ENCODE data around the gene ABHD17C. TPM values are rescaled to one million over a fixed set of nuclear protein-coding genes. Genes with fewer than 3 reads are reported as not detected.

The ABHD17C gene
- total RNA-seq, 1 donor from 2014 or later = 17.9 TPM

DNA sequence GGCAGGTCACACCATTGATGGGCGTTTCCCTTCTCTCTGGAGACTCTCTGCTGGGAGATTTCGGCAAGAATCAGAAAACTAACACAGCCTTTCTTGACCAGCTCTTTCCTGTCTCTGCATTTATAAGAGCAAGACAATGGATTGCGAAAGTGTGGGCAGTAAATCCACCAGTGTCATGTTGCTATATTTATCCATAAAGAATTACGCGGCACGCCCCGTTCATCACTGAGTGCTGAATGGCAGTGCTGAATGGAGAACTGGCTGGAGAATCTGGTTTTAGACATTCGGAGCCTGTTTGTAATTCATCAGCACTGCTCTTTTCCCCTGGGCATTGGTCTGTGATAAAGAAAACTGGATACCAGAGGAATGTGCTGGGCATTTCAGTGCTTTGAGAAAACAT lies 82.0 kb downstream of the ABHD17C start:
- TF ChIP-seq, protein P1, sequence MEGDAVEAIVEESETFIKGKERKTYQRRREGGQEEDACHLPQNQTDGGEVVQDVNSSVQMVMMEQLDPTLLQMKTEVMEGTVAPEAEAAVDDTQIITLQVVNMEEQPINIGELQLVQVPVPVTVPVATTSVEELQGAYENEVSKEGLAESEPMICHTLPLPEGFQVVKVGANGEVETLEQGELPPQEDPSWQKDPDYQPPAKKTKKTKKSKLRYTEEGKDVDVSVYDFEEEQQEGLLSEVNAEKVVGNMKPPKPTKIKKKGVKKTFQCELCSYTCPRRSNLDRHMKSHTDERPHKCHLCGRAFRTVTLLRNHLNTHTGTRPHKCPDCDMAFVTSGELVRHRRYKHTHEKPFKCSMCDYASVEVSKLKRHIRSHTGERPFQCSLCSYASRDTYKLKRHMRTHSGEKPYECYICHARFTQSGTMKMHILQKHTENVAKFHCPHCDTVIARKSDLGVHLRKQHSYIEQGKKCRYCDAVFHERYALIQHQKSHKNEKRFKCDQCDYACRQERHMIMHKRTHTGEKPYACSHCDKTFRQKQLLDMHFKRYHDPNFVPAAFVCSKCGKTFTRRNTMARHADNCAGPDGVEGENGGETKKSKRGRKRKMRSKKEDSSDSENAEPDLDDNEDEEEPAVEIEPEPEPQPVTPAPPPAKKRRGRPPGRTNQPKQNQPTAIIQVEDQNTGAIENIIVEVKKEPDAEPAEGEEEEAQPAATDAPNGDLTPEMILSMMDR (IDR thresholded peaks at IDR 0.05; ENCODE audit: unreplicated experiment) = no peak
- Mint-ChIP-seq H3K27me3 (ENCODE audit: low read depth) (peaks cover 50% of the 10 kb centered on the region), H3K4me1 (peaks cover 19% of the 10 kb centered on the region), H3K27ac (no peak overlapping the region), H3K9me3 (no peaks in the 10 kb centered on the region), H3K36me3 (no peaks in the 10 kb centered on the region), H3K4me3 (no peak overlapping the region)
- no peak for DNase-seq (ENCODE audit: low spot score in 2 of 2, unreplicated experiment in 2 of 2)

DNA sequence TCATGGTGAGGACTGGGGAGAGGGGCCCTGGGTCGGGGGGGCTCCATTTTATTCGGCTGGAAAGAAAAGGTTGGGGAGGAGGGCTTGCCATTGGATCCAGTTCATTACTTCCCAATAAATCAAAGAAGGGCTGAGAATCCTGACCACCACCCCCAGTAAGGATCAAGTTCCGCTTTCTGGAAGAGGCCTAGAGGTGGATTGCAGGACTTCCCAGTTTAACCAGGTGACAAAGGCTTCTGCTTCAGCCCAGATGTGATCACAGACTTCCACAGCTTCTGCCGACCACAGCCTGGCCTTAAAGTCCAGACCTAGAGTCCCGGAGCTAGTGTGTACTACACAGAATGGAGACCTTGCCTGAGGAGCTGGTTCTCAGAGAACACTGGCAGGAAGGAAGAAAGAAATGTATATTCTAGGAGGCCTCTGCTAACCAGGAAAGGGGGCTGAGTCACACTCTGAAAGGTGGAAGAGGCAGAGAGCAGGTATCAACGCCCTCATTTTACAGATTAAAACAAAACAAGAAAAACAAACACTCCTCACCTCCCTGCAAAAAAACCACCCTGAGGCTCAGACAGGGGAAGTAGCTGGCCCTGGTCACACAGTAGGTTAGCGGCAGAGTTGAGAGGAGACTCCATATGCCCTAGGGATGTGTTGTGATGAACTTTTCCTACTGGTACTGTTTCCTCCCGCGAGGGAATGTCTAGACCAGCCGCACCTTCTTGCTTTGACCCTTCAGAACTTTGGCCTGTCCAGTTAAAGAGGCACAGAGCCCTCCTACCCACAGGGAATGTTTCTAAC lies 82.9 kb downstream of the ABHD17C start:
- H3K9me3 Mint-ChIP-seq = no peaks in the 10 kb centered on the region
- no peak overlapping the region for H3K27ac Mint-ChIP-seq
- H3K27me3 Mint-ChIP-seq (ENCODE audit: low read depth) = peaks cover 58% of the 10 kb centered on the region
- peaks cover 19% of the 10 kb centered on the region for H3K4me1 Mint-ChIP-seq
- H3K36me3 Mint-ChIP-seq = no peaks in the 10 kb centered on the region
- no peak overlapping the region for H3K4me3 Mint-ChIP-seq
- DNase-seq (ENCODE audit: low spot score in 2 of 2, unreplicated experiment in 2 of 2) = no peak
- TF ChIP-seq, protein P1 (IDR thresholded peaks at IDR 0.05; ENCODE audit: unreplicated experiment) = no peak

DNA sequence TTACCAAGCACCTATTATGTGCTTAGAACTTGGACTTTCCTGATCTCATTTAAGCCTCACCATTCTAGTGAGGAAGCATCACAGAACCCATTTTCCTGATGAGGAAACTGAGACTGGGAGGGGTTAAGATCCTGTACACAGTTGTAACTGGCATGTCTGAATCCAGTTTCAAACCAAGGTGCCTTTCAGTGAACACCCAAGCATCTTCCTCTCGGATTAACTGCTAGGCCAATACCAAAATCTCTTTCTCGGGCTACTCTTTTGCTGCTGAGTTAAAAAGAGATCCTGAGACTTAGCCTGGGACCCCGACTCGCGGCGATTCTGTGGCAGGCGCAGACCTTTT lies 83.5 kb downstream of the ABHD17C start:
- Mint-ChIP-seq H3K27ac (no peak overlapping the region), H3K27me3 (ENCODE audit: low read depth) (peaks cover 63% of the 10 kb centered on the region), H3K9me3 (no peaks in the 10 kb centered on the region), H3K4me3 (no peak overlapping the region), H3K4me1 (peaks cover 19% of the 10 kb centered on the region), H3K36me3 (no peaks in the 10 kb centered on the region)
- TF ChIP-seq, protein P1 (IDR thresholded peaks at IDR 0.05; ENCODE audit: unreplicated experiment) = no peak
- DNase-seq (ENCODE audit: low spot score in 2 of 2, unreplicated experiment in 2 of 2) = no peak

DNA sequence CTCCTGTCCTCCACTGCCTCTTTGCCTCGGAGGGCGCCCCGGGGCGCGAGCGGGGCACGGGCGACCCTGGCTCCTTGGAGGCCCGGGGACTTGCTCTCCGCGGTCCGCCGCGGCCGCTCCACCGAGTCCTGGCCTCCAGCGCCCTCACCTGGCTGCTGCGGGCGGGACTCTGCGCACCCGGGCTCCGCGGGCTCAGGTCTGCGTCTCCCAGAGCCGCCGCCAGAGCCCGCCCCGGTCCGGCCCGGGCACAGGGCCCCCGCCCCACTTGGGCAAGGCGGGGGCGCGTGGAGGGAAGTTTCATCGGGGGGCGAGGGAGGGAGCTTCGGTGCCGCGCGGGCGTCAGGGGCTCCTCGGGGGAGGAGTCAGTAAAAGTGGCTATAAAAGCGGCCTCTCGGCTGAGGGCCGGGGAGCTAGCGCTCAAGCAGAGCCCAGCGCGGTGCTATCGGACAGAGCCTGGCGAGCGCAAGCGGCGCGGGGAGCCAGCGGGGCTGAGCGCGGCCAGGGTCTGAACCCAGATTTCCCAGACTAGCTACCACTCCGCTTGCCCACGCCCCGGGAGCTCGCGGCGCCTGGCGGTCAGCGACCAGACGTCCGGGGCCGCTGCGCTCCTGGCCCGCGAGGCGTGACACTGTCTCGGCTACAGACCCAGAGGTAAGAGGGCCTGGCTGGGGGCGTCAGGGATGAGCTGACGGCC lies 84.0 kb downstream of the ABHD17C start, which contains the start of gene CEMIP:
CEMIP (plus strand) TSS at position 407 of the 694 bp plus-strand sequence. CDS start 94,510 bp downstream, outside the sequence.
- TF ChIP-seq, protein P1 (IDR thresholded peaks at IDR 0.05; ENCODE audit: unreplicated experiment) = peak; percentile 75
- DNase-seq (ENCODE audit: low spot score in 2 of 2, unreplicated experiment in 2 of 2) = peak; percentile 71 to 91
- peaks cover 66% of the 10 kb centered on the region for H3K27me3 Mint-ChIP-seq (ENCODE audit: low read depth)
- H3K4me3 Mint-ChIP-seq = peak within 1 kb of the TSS; percentile 69
- H3K36me3 Mint-ChIP-seq = no peaks in the 10 kb centered on the region
- peaks cover 16% of the 10 kb centered on the region for H3K4me1 Mint-ChIP-seq
- no peaks in the 10 kb centered on the region for H3K9me3 Mint-ChIP-seq
- H3K27ac Mint-ChIP-seq = no peak within 1 kb of the TSS

DNA sequence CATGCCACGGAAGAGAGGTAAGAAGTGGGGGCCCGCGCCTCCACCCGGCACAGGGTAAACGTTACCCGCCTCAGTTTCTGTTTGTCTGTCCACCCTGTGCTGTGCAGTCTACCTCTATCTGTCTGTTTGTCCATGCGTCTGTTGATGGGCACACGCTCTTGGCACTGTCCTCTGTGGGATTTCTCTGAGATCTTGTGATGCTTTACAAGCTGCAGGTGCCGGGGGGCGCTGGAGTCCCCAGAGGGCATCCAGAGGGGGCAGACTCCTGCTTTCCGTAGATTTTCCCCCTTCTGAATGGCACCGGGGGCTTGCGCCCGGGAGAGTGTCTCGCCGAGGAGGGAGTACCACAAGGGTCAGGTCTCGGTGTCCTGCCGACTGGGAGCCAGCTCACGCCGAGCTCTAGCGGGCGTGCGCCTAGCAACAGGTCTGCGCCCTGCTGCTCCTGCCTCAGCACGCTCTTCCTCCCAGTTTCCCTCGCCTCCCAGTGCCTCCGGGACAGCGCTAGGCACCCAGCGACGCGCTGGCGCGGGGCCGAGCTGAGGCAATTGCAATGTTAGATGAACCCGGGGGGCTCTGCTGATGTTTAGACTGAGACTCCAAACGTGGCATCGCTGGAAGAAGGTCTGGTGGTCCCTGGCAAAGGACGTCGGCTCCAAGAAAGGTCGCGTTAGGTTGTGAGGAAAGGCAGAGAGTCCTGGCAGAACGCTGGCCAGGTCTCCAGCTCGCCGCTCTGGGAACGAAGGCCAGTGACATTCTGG lies 84.7 kb downstream of the ABHD17C start:
- TF ChIP-seq, protein P1 (IDR thresholded peaks at IDR 0.05; ENCODE audit: unreplicated experiment) = no peak
- no peak for DNase-seq (ENCODE audit: low spot score in 2 of 2, unreplicated experiment in 2 of 2)
- Mint-ChIP-seq H3K27ac (no peak overlapping the region), H3K4me3 (peak overlapping the region; percentile 69), H3K4me1 (peaks cover 15% of the 10 kb centered on the region), H3K9me3 (no peaks in the 10 kb centered on the region), H3K27me3 (ENCODE audit: low read depth) (peaks cover 66% of the 10 kb centered on the region), H3K36me3 (no peaks in the 10 kb centered on the region)

All from mesothelial cell of epicardium (in vitro differentiated cells).